Measurements from ENCODE around the gene SYT7.
"Not testable (repeated sequence)": the region's sequence is repeated elsewhere in the genome, so short reads cannot be mapped to it uniquely, and the experiment has no call there.

SYT7 gene

DNA sequence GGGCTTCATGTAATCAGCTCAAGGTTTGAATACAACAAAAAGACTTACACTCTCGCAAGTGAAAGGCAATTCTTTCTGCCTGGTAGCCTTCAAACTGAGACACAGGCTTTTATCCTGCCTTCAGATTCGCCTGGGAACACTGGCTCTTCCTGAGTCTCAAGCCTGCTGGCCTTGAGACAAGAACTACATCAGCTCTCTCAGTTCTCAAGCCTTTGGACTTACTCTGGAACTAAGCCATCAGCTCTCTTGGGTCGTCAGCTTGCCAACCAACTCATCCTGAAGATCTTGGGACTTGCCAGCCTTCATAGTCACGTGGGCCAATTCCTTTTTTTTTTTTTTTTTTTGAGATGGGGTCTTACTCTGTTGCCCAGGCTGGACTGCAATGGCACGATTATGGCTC lies 108.0 kb downstream of the SYT7 start:
- DNase-seq = no peak

DNA sequence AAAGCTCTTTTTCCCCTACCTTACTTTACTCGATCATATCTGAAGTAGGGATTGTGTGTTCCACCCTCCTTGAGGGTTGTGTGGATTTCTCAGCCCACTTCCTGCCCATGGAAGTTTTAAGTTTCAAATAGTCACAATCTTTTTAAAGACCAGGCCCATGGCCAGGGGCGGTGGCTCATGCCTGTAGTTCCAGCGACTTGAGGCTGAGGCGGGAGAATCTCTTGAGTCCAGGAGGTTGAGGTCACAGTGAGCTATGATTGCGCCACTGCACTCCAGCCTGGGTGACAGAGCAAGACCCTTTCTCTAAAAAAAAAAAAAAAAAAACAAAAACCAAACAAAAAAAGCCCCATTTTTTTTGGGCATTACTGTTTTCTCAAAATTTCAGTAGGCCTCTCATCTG lies 108.6 kb downstream of the SYT7 start:
- DNase-seq = no peak

DNA sequence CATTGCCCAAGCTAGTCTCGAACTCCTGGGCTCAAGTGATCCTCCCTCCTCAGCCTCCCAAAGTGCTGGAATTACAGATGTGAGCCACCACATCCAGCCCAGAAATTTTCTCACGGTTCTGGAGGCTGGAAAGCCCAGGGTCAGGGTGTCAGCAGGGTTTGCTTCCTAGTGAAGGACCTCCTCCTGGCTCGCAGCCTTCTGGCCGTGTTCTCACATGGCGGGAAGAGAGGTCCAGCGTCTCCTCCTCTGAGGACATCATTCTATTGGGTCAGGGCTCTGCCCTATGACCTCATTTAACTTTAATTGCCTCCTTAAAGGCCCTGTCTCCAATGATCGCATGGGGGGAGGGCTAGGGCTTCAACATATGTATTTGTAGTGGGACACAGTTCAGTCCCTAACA lies 112.9 kb downstream of the SYT7 start:
- no peak for DNase-seq

DNA sequence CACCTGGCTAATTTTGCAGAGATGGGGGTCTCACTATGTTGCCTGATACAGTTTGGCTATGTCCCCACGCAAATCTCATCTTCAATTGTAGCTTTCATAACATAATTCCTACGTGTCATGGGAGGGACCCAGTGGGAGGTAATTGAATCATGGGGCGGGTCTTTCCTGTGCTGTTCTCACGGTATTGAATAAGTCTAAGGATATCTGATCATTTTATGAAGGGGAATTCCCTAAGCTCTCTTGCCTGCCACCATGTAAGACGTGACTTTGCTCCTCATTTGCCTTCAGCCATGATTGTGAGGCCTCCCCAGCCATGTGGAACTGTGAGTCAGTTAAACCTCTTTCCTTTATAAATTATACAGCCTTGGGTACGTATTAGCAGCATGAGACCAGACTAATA lies 113.3 kb downstream of the SYT7 start:
- not testable (repeated sequence) for DNase-seq
